ENCODE measurements around the gene NRROS.
"Not testable (repeated sequence)": the region's sequence is repeated elsewhere in the genome, so short reads cannot be mapped to it uniquely, and the experiment has no call there.

NRROS gene

DNA sequence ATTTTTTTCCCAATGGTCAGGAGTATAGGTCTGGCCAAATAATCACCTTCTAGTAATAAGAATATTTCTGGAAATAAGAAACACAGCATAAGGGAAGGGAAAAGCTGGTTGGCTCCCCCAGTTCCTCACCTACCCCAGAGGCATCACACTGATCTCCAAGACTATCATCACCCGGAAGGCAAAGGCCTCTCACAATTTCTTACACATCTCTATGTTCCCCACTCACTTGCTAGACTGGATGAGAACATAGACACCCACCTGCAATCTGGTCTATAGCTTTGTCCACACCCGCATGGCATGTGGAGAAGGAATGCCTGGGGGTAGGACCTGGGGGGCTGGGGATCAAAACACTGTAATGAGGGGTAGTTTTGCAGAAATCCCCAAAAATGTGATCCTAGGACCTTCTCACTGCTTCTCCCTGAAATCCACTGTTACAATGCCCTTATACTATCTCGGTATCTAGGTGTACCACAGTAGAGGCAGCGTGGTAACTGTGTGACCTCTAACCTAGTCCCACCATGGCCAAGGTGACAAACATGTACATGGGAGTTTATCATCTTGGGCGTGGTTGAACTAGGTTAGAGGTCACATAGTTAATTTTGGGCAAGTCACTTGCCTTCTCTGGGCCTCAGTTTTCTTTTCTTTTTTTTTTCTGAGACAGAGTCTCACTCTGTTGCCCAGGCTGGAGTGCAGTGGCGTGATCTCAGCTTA, 29.5 kb upstream of the NRROS start:
- TF ChIP-seq POLR2AphosphoS5 (IDR thresholded peaks at IDR 0.05; ENCODE audit: low read depth, low read length) (no peak), TAF1 (IDR thresholded peaks at IDR 0.05; ENCODE audit: borderline replicate concordance, low read depth, low read length) (no peak), POLR2A (IDR thresholded peaks at IDR 0.05; ENCODE audit: low read depth, low read length) (no peak)
- peak; percentile 24 for FAIRE-seq

DNA sequence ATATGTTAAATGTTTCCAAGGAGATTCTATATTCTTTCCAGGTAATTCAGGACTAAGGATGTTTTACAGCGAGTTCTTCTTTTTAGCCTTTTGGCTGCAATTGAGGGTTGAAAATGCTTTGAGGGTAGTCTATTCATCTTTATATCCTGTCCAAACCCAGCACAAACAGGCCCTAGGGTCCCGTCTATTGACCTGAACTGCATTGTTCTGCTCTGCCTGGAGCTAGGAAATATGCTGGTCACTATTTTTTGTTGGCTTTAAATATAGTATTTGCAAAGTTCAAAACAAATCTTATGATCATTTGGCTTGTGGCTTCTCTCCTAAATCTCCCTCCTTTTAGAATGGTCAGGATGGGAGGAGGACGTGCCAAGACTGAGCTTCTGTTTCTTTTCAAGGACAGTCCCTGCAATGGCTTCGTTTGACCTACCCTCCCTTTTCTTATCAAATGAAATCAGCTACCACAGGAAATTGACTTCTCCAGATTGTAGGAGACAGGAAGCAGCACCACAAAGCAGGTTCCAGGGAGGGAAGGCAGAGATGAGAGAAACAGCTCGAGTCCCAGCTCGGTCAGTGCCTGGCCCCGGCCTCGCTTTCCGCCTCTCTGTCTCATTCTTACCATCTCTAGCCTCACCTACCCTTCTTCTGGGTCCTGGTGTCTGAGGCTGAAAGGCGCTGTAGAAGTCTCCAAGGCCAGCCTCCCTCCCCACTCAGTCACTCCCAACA, 27.6 kb upstream of the NRROS start:
- no peak for FAIRE-seq
- TF ChIP-seq TAF1 (IDR thresholded peaks at IDR 0.05; ENCODE audit: borderline replicate concordance, low read depth, low read length) (no peak), POLR2A (IDR thresholded peaks at IDR 0.05; ENCODE audit: low read depth, low read length) (no peak), POLR2AphosphoS5 (IDR thresholded peaks at IDR 0.05; ENCODE audit: low read depth, low read length) (no peak)
- no peak for DNase-seq (ENCODE audit: insufficient read length)

More for the DNA sequence above, 29.5 kb upstream of the NRROS start:
- DNase-seq (ENCODE audit: insufficient read length): no peak

DNA sequence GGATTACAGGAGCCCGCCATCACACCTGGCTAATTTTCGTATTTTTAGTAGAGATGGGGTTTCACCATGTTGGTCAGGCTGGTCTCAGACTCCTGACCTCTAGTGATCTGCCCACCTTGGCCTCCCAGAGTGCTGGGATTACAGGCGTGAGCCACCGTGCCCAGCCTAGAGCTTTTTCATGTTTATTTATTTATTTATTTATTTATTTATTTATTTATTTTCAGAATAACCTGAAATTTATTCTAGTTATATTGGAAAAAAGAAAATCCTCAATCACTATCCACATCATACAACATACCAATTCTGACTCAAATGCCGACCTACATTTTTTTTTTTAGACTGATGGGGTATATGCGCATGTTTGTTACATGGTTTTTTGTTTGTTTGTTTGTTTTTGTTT, 24.3 kb upstream of the NRROS start:
- FAIRE-seq; DNase-seq (ENCODE audit: insufficient read length): not testable (repeated sequence)

DNA sequence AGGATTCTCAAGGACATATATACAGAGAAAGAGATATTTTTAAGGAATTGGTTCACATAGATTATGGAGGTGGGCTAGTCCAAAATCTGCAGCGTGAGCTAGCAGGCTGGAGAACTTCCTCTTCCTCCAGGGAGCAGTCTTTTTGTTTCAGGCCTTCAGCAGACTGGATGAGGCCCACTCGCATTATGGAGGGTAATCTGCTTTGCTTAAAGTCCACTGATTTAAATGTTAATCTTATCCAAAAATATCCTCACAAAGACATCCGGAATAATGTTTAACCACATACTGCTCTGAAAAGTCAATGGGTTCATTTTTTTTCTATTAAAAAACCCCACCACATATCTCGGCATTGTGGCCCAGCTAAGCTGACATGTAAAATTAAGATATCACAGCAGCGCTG, 22.2 kb upstream of the NRROS start:
- FAIRE-seq: no peak
- DNase-seq (ENCODE audit: insufficient read length): no peak
- TF ChIP-seq POLR2AphosphoS5 (IDR thresholded peaks at IDR 0.05; ENCODE audit: low read depth, low read length): no peak
- TF ChIP-seq POLR2A (IDR thresholded peaks at IDR 0.05; ENCODE audit: low read depth, low read length): no peak
- TF ChIP-seq TAF1 (IDR thresholded peaks at IDR 0.05; ENCODE audit: borderline replicate concordance, low read depth, low read length): no peak

DNA sequence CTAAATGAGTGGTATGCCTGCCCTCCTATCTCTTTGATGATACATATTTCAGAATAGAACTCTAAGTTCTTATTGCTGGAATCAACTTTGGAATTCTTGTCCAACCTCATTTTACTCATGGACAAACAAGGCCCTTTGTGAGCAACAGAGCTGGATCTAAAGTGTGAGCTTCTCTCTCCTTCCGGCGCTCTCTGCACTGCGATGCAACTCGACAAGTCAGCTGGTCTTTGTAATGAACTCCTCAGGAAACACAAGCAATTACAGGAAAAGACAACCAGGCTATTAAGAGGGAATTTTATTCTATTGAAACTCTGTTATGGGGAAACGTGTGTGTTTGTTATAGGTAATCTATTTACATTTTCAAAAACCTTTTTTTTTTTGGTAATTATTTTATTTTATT, 20.3 kb upstream of the NRROS start:
- FAIRE-seq (no peak), DNase-seq (ENCODE audit: insufficient read length) (no peak)
- TF ChIP-seq TAF1 (IDR thresholded peaks at IDR 0.05; ENCODE audit: borderline replicate concordance, low read depth, low read length) (no peak), POLR2AphosphoS5 (IDR thresholded peaks at IDR 0.05; ENCODE audit: low read depth, low read length) (no peak), POLR2A (IDR thresholded peaks at IDR 0.05; ENCODE audit: low read depth, low read length) (no peak)

DNA sequence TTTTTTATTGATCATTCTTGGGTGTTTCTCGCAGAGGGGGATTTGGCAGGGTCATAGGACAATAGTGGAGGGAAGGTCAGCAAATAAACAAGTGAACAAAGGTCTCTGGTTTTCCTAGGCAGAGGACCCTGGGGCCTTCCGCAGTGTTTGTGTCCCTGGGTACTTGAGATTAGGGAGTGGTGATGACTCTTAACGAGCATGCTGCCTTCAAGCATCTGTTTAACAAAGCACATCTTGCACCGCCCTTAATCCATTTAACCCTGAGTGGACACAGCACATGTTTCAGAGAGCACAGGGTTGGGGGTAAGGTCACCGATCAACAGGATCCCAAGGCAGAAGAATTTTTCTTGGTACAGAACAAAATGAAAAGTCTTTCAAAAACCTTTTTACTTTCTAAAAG, 19.9 kb upstream of the NRROS start:
- not testable (repeated sequence) for DNase-seq (ENCODE audit: insufficient read length); FAIRE-seq

DNA sequence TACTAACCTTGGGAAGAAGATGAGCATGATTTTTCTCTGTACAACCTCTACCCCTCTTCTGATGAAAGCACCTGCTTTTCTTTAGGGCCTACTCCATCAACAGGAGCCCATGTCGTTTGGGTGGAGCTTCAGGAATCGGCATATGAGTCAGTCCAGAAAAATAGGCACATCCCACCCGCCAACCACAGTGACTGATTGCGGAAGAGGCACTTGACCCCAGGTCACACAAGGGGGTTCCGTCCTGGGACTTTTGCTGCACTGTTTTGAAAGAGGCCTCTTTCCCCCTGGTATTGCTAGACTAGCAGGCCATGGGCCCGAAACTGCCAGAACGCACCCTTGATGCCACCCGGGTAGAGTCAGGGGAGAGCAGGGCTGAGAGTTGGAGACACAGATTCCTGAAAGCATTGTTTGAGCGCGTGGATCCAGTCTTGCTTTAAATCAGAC, 19.3 kb upstream of the NRROS start:
- FAIRE-seq: peak; percentile 17
- TF ChIP-seq POLR2AphosphoS5 (IDR thresholded peaks at IDR 0.05; ENCODE audit: low read depth, low read length) (no peak), TAF1 (IDR thresholded peaks at IDR 0.05; ENCODE audit: borderline replicate concordance, low read depth, low read length) (no peak), POLR2A (IDR thresholded peaks at IDR 0.05; ENCODE audit: low read depth, low read length) (no peak)

DNA sequence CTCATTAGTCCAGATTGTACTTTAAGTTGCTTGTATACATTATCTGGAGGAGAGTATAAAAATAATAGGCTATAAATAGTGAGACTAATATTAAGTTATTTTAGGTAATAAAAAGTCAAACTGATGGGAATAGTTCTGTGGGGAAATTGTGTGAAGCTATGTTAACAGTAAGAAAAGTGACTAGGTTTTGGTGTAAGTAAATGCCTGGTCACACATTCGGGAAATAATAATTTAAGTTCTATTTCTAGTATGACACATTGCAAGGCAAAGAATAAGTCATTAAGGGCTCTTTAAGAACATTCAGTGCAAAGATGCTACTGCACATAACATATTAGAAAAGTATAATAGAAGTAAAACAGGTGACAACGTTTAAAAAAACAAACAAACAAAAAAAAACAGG, 18.8 kb upstream of the NRROS start:
- no peak for TF ChIP-seq POLR2AphosphoS5 (IDR thresholded peaks at IDR 0.05; ENCODE audit: low read depth, low read length)
- no peak for TF ChIP-seq TAF1 (IDR thresholded peaks at IDR 0.05; ENCODE audit: borderline replicate concordance, low read depth, low read length)
- TF ChIP-seq POLR2A (IDR thresholded peaks at IDR 0.05; ENCODE audit: low read depth, low read length): no peak
- DNase-seq (ENCODE audit: insufficient read length) (no peak), FAIRE-seq (no peak)

More for the DNA sequence above, 19.3 kb upstream of the NRROS start:
- DNase-seq (ENCODE audit: insufficient read length): no peak

DNA sequence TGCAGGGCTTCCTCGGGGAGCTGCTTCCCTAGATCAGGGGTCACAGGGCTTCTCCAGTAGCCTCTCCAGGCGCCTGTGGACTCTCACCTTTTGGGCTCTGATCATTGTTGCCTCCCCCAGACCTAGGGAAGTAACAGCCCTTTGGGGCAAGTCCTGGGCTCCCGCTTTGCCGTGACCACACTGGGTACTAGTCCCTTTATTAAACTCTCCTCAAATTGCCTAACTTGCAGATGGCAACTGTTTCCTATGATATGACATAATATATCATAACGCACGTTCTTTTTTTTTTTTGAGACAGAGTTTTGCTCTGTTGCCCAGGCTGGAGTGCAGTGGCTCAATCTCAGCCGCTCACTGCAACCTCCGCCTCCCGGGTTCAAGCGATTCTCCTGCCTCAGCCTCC, 17.9 kb upstream of the NRROS start:
- FAIRE-seq (no peak), DNase-seq (ENCODE audit: insufficient read length) (no peak)
- TF ChIP-seq POLR2A (IDR thresholded peaks at IDR 0.05; ENCODE audit: low read depth, low read length) (no peak), POLR2AphosphoS5 (IDR thresholded peaks at IDR 0.05; ENCODE audit: low read depth, low read length) (no peak)

DNA sequence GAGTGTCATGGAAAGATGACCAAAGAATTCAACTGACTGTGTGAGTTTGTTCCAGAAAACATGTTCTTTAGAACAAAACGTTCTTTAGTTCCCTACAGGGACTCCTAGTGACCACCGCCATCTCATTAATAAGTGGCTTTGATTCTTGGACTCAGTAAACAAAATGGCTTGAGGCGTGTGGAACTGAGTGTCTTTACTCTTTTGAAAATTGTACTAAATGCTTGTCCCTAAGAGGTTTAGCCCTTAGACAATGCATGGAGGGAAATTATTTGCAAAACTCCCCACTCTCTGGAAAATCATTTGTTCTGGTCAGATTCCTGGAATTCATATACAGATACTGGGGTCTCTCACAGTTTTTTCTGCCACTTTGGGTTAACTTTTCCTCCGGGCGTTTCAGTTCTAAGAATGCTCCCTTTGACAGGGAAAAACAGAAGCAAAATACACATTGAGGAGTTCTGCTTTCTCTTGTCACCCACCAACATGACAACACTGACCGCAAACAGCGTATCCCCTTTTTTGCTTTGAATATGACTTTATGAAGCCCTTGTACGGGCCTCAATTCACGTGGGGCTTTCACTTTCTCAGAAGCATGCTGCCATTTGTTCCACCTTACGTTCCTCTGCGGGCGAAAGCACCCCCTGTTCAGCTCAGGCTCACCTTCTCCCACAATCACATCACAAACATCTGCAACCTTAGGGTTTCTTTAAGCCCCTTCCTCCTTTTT, 15.3 kb upstream of the NRROS start:
- FAIRE-seq (peak; percentile 77), DNase-seq (ENCODE audit: insufficient read length) (no peak)
- no peak for TF ChIP-seq POLR2AphosphoS5 (IDR thresholded peaks at IDR 0.05; ENCODE audit: low read depth, low read length)
- no peak; the same call in 1 of the 2 replicates for TF ChIP-seq TAF1 (IDR thresholded peaks at IDR 0.05; ENCODE audit: borderline replicate concordance, low read depth, low read length)
- TF ChIP-seq POLR2A (IDR thresholded peaks at IDR 0.05; ENCODE audit: low read depth, low read length): no peak

DNA sequence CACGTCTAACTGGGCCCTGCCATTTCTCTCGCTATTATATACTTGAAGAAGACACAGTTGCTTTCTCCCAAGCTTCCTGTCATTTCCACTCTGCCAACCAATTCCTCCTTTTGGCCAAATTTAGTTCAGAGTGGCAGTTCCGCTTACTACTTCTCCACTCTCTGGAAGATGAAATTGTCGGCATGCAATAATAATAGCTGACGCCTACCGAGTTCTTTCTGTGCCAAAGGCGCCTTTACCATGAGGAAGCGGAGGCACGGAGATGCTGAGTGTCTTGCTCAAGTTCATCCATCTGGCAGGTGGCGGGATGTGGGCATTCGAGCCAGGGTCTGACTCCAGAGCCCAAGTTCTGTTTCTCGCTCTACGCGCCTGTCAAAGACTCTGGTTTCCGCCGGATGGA, 14.6 kb upstream of the NRROS start:
- DNase-seq (ENCODE audit: insufficient read length) (no peak), FAIRE-seq (no peak)
- no peak for TF ChIP-seq TAF1 (IDR thresholded peaks at IDR 0.05; ENCODE audit: borderline replicate concordance, low read depth, low read length)
- TF ChIP-seq POLR2AphosphoS5 (IDR thresholded peaks at IDR 0.05; ENCODE audit: low read depth, low read length): no peak
- no peak for TF ChIP-seq POLR2A (IDR thresholded peaks at IDR 0.05; ENCODE audit: low read depth, low read length)

DNA sequence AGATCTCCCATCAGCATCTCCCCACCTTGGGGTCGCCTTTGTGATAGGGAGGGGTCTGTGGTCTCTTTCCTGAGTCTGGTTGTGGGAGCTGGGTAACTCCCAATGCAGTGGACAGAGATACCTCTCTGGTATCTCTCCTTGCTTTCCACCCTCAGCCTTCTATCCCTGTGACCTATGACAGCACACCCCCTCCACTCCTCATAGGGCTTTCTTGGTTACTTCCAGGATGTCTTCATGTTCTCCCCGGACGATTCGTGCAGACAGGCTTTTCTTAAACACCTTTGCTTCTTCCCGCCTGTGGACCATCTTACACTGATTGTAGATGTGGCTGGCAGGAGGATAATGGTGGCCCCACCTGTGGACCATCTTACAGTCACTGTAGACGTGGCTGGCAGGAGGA, 14.2 kb upstream of the NRROS start:
- DNase-seq (ENCODE audit: insufficient read length): no peak
- TF ChIP-seq TAF1 (IDR thresholded peaks at IDR 0.05; ENCODE audit: borderline replicate concordance, low read depth, low read length): no peak
- TF ChIP-seq POLR2AphosphoS5 (IDR thresholded peaks at IDR 0.05; ENCODE audit: low read depth, low read length): no peak
- no peak for TF ChIP-seq POLR2A (IDR thresholded peaks at IDR 0.05; ENCODE audit: low read depth, low read length)
- FAIRE-seq: no peak

Data from GM12892 (cell line).